Stimulated activated CD4-positive, alpha-beta T cell treated with anti-CD3 and anti-CD28 coated beads, TNF-alpha, amount 100 ng/mL, for 1 hour (primary cell): ENCODE data around the gene TPP2.

Experiments used
- DNase-seq, 3 donors: peaks; one replicate each; pipeline ENCODE4 v3.0.0-alpha.2; 2020; ENCODE audit warnings: low read depth in 3 of 3, low spot score in 1 of 3

TPP2 gene

DNA sequence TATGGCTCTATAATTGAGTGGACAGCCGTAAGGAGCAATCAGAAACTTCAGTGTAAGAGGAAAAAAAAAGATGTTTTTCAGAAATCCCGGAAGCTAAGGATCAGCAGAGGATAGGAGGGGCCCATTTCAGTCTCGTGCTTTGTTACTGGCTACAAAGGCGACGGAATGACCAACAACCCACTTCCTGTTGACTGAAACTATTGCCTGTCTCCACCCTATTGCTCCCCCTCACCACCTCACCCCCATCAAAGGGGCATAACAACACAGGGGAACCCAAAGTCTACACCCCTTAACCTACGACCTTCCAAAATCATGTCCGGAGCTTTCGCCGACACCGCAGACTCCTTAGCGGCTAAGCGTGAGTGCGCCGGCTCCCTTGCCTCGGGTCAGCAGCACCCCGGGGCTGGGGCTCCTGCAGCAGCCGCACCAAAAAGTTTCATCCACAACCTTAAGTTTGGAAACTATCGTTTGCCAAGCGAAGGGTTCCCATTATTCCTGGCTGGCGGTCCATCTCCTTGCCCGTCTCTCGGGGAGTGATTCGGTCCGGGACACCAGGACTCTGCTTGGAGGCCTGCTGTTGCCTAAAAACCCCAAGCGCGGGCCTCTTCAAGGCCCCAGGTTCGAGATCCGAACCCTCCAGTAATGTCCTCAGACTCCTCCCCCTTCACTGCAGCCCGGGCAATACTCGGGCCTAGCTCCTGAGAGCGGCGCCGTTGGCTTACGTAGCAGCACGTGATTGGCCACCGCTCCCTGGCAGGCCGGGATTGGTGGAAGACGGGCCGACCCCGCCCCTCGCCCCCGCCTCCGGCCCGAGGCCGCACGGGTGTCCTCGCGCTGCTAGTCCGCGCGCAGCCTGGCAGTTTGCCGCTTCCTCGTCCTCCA is at the start of gene TPP2:
Gene TPP2, plus strand, starts transcription at position 840 of the 882 bp plus-strand sequence. CDS start 53 bp downstream, outside the sequence.
- DNase-seq: peak; percentile 90 to 97 (median 97)

DNA sequence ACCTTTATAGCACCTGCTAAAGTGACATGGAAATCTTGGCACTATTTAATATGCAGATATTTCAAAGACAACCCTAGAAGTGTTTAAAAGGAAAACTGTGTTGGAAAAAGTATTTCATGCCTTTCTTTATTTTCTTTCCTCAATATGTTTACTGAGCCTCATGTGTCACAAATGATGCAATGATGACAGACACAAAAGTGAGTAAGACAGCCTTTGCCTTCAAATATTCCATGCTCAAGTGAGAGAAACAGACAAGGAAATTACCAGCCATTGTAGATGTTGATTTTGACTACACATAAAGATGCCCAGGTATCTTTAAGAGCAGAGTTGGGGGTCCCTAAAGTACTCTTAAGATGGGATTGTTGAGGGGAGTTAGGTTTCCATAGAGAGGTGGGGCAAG is 48.0 kb upstream of the TPP2 start:
- no peak for DNase-seq

DNA sequence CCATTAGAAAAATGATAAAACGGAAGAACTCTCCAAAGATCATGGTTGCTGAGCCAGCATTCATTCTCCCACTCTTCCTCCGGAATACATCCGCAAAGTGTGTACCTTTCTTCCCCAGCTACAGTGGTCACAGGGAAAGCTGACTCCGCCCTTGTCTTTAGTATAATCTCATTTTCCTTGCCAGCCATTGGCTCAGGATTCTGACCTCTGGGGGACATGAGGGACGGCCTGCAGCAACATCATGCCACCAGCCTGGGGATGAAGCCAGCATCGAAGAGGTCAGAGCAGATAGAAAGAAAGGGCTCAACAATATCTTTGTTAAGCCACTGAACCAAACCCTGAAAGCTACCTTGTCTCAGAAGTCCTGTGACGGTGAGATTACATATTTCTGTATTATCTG is 46.3 kb upstream of the TPP2 start:
- DNase-seq: no peak

DNA sequence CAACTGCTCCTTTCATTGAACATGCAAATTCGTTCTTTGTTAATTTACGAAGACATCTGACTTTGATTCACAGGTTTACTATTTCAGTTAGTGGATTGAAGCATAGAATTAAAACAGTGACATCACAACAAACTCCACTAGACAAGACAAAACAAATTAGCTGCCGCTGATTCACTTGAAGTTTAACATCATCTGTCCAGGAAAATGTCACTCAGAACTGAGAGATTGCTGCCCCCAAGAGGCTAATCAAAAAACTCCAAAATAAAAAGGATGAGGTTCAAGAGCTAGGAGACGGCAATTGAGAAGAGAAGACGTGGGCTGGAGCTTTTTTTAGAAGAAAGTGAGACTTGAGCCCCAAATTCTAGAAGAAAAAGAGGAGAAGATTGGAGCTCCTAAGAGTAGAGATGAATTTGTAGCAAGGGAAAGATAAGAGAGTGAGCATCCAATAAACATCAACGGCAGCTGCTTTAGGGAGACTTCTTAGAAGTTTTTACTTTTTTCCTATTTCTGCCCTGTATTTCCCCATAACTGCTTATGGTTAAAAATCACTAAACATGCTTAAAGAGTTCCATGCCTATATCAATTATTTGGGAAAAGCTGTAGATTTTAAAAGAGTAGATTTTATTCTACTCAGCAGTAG is 40.8 kb upstream of the TPP2 start:
- no peak for DNase-seq

DNA sequence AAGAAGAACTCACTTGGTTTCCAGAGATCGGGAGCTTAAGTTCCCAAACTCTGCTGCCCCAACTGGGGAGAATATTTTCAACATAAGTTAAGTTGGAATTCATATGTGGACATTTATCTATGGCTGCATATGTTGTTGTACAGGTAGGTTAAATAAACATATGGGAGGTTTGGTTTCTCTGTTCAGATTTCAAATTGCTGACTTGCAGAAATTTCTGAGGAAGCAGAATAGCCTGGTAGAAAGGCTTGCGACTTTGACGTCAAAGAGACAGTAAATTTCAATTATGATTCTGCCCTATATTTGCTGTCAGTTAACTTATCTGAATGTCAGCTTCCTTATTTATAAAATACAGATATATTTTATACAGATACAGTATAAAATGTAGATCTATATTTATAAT is 40.0 kb upstream of the TPP2 start:
- DNase-seq: no peak

DNA sequence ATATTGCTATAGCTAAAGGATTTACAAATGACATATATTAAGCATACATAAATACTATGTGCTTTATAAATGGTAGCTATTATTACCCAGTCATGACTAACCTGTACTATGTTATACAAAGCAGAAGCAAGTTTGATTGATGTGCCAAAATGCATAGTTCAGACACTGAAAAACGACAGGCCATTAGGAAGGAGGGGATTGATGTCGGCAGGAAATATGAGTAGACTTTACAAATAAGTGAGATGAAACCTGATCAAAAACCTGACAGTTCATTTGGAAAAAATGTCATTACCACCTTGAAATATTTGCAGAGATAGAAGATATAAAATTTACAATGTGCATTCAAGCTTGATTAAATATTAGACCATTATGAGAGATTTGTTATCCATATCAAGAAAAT is 38.8 kb upstream of the TPP2 start:
- no peak for DNase-seq

DNA sequence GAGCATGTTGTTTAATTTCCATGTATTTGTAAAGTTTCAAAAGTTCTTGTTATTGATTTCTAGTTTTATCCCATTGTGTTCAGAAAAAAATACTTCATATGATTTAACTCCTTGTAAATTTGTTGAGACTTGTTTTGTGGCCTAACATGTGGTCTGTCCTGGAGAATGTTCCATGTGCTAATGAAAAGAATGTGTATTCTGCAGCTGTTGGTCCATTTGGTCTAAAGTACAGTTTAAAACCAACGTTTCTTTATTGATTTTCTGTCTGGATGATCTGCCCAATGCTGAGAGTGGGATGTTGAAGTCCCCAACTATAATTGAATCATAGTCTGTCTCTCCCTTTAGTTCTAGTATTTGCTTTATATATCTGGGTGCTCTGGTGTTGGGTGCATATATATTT is 34.9 kb upstream of the TPP2 start:
- no peak for DNase-seq

DNA sequence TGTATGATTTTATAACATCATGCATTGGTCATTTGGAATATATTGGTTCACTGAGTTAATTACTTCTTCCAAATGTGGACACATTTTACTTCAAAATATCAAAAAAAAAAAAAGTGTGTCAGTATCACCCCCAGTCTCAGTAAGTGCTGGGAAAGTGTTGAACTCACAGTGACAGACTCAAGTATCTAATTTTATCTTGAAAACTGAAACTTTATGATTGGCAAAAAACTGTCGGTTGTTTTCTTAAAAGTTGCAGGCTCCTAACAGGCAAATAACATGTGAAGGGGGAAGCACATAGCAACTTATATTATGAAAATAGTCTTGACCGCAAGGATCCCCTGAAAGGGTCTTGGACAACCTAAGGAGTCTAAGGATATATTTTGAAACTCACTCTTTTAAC is 33.5 kb upstream of the TPP2 start:
- no peak for DNase-seq

DNA sequence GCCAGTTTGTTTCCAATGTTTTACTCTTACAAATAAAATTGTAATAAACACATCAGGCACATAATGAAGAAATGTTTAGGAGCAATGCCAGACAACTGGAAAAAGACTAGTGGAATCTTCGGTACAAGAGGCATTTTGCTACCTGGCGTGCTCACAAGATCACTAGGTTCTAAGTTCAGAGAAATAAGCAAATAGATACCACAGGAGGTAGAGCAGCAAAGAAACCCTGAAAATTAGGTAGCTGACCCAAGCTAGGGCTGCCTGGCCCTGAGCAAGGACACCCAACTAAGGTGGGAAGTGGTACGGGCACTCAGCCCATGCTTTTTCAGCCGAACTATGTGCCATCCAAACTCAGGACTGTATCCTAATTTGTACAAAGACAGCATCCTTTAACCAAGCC is 32.2 kb upstream of the TPP2 start:
- no peak for DNase-seq

DNA sequence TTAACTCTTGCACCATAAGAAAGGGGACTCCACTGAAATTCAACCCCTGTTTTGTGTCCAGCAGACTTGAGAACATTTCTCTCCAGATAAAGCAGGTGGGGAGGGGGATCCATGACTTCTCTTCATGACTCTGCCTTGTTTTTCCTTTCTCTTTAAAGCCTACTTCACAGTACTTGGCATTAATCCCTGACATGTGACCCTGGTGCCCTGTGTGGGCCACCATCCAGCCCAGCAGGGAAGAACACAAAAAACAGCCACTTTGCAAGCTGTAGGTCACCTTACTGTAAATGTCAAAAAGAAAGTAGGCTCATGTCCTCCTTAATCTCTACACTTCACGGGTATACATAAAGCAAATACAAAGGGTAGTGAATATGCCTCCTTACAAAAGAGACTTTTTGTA is 30.3 kb upstream of the TPP2 start:
- no peak for DNase-seq

DNA sequence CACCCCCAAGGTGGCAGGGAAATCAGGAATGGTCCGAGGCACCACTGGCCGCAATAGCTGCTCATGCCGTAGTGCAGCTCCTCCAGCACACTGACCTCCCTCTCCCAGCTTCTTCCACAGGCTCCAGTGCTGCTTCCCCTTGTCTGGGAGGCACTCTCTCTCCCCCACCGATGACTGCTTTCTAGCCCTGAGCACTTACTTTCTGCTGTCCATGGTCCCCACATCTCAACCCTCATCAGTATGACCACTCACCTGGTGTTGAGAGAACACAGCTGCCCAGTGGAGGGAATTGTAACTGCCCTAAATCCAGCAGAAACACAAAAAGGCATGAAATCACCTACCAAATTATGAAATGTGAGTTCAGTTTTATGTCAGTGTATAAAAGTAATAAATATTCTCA is 28.9 kb upstream of the TPP2 start:
- DNase-seq: no peak

DNA sequence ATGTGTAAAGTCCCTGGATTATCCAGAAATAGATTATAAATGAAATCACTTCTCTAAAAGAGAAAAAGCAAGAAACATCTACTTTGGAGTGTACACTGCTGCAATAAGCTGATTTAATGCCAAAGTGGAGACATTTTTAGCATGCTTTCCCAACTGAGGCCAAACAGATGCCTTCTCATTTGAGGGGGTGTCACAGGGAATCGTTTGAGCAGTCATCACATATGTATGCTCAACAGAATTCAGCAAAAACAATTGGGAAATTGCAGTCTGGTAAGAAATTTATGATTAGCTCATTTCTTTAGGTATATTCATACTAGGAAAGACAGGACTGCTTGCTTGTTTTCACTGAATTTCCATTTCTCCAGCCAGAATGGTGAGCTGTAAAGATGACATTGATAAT is 27.3 kb upstream of the TPP2 start:
- no peak for DNase-seq

DNA sequence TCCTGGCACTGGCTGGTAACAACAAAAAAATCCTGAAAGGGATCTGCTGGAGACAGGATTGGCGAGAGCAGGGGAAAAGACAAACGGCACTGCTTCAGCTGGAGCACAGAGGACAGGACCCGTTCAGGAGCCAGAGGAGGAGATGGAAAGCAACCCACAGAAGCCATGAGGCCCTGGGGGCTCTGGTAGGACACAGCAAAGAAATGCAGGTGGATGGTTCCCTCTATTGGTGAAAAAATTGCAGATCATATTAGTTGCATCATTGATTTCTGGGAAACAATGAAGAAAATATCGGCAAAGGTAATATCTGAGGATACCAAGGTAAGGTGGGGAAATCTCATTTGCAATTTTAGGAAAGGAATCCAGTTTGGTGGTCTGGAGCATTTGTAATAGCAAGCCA is 25.7 kb upstream of the TPP2 start:
- no peak for DNase-seq

DNA sequence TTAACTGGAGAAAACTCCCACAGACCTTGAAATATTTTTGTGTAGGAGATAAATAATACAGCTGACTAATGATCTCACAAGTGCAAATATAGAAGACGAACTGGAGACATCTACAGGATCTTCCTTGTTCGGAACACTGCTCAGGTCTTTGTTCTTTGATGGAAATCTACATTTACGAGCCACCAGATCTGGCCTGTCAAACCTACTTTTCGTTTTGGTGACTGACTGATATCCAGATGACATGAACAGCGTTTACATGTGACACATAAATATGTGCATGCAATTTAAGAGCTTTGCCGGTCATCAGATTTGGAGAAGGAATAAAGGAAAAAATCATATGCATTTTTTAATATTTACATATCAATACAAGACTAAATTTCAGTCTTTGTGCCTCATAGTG is 24.5 kb upstream of the TPP2 start:
- DNase-seq: no peak

DNA sequence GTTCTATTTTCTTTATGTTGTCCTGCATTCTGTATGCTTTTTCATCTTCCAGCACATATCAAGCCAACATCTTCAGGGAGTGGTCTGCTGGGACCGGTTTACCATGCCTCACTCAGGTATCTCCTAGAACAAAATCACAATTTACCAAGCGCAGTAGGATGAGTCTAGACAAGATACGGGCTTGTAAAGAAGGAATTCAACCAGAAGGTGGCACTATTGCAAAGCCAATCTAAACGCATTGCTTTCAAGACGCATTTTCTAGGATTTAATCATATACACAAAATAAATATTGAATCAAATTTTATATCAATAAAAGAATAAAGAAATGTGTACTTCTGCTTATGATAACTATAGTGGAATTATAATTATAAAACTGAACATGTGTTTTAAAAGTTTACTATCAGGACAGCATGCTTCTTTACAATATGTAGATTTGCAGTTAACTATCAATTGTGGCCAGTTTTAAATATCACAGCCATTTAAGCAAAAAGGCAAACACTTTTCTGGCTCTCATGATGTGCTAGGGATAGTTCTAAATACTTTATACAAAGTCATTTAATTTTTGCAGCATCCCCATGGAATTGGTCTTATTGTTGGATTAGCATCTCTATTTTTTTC is 16.1 kb upstream of the TPP2 start:
- DNase-seq: no peak

DNA sequence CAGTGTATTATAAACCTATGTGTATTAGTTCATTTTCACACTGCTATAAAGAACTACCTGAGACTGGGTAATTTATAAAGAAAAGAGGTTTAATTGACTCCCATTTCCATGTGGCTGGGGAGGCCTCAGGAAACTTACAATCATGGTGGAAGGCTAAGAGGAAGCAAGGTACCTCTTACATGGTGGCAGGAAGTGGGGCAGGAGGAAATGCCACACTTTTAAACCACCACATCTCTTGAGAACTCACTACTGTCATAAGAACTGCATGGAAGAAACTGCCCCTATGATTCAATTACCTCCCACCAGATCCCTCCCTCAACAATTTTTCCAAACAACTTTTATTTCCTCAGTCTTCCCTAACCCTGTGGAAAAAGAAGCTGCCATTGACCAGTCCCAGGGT is 14.5 kb upstream of the TPP2 start:
- DNase-seq: no peak

DNA sequence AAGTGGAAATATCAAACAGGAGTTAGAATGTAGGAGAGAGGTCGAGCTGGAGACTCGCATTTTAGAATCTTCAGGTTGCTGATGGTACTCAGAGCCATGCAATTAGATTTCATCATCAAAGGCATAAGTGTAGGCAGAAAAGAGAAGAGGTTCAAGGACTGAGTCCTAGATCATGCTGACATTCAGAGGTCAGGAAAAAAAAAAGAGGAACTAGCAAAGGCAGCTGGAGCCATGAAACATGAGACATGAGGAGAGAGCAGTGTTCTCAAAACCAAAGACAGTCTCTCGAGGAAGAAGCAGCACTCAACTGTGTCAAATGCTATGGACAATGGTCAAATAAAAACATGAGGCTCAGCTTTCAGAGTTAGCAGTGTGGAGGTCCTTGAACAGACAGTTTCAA is 12.4 kb upstream of the TPP2 start:
- DNase-seq: no peak

DNA sequence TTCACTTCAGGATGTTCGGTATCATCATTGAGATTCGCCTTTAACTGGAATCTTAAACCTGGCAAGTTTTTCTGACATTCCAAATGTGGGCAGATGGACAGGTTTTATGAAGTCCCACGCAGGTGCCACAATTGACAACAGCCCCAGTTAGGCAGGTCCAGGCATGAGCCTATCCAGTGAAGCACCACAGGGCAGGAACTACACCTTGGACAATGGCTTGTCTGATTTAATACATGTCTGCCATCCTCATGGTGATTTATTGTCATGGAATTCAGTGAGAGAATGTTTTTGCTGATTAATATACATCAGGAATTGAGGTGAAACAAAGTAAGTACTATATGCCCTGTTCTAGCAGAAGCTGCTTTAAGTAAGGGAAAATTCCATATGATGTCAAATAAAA is 10.2 kb upstream of the TPP2 start:
- DNase-seq: no peak

DNA sequence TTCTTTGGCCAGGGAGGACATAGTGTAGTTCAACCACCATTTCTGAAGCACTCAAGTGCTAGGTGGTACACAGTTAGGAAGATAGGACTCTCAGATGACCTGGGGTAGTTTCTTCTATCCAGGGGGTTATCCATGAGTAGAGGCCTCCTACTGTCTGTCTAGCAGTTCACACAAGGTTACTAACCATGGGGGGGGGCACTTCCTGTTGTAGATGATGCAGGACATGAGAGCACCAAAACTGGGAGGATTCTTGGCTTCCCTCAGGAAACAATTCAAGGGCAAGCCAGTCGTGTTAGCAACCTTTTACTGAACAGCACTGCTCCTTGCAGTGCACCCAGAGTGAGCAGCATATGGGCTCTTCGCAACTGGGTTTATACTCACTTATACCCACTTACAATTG is 8.9 kb upstream of the TPP2 start:
- no peak for DNase-seq

DNA sequence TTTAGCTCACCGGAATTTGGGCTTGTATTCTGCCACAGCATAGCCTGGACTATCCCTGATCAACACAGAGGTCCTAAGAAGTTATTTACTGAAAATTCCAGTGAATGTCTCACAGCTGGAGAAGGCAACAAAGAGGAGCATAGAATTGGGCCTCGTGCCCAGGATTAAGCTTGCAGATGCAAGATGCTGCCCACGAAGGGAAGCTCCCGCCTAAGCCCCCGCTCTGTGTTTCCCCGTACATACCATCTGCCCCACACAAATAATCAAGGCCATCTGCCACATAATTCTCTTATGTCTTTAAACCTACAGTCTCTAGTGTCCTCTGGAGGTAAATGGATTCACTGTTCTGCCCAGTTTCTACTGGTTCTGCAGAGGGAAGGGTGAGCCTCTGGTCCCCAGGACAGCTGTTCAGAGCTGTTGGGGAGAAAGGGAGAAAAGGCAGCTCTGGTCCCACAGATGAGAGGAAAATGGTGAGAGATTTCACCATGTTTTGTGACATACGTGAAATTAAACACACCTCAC is 7.4 kb upstream of the TPP2 start:
- no peak for DNase-seq

DNA sequence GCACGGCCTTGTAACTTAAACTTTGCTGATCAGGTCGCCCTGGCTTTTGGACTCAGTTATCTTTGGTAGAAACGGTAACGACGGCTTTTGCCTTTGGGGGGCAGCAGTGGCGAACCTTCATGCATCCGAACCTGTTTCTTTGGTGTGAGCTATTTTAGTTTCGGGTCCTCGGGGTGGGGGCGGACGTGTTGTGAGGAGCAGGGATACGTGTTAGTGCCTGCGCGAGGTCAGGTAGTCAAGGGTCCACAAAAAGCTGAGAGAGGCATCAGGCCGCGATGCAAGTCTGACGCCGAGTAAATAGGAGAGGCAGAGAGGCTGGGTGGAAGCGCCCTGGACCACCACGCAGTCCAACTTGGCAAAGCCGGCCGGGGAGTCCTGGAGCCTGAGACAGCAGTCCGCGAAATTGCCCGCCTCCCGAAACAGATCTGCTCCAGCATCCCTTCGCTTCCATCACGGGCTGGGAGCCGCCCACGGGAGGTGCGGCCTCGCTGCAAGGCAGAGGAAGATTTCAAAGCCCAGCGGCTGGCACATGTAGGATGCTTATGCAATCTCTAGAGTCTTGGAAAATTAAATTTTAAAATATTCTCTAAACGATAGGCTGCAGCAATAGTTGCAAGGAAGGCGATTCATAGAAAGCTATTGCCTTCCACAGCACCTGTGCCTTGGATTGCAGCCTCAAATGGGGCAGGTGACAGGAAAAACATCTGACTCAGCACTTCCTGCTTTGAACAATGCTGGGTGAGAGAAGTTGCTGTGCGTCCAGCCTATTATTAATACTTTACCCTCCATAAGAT is 4.6 kb upstream of the TPP2 start:
- DNase-seq: peak; percentile 39 to 73 (median 45)
